Sigmoid colon (tissue), 4 donors: Measurements from ENCODE around the gene HIBCH.

Experiments used
- CTCF ChIP-seq, 4 experiments: fragments of 450-650 bp in 3 of 4; fragments of 200-600 bp in 1 of 4; IDR thresholded peaks; one replicate each; pipeline ENCODE4 v1.5.1; 2016 to 2019; ENCODE audit warnings: antibody characterized with exemption in 4 of 4, mild to moderate bottlenecking in 3 of 4, moderate library complexity in 2 of 4
- POLR2A ChIP-seq, 2 donors: fragments of 450-650 bp; IDR thresholded peaks; one replicate each; pipeline ENCODE4 v1.6.1; 2016; ENCODE audit warnings: antibody characterized with exemption in 2 of 2, mild to moderate bottlenecking in 2 of 2, moderate library complexity in 2 of 2
- POLR2AphosphoS5 ChIP-seq, 4 donors: sonication (generic); formaldehyde crosslinking; IDR thresholded peaks; one replicate each; pipeline ENCODE4 v1.6.1; 2017; ENCODE audit warnings: antibody characterized with exemption in 4 of 4

DNA sequence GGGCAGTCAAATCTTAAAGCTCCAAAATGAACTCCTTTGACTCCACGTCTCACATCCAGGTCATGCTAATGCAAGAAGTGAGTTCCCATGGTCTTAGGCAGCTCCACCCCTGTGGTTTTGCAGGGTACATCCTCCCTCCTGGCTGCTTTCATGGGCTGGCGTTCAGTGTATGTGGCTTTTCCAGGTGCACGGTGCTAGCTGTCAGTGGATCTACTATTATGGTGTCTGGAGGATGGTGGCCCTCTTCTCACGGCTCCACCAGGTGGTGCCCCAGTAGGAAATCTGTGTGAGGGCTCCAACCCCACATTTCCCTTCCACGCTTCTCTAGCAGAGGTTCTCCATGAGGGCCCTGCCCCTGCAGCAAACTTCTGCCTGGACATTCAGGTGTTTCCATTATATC lies 151.9 kb downstream of the HIBCH start:
- TF ChIP-seq POLR2A (IDR thresholded peaks at IDR 0.05), result no peak
- no peak for TF ChIP-seq CTCF (IDR thresholded peaks at IDR 0.05)
- TF ChIP-seq POLR2AphosphoS5 (IDR thresholded peaks at IDR 0.05), result no peak
